ENCODE data around the gene LRRC46.

Gene LRRC46

DNA sequence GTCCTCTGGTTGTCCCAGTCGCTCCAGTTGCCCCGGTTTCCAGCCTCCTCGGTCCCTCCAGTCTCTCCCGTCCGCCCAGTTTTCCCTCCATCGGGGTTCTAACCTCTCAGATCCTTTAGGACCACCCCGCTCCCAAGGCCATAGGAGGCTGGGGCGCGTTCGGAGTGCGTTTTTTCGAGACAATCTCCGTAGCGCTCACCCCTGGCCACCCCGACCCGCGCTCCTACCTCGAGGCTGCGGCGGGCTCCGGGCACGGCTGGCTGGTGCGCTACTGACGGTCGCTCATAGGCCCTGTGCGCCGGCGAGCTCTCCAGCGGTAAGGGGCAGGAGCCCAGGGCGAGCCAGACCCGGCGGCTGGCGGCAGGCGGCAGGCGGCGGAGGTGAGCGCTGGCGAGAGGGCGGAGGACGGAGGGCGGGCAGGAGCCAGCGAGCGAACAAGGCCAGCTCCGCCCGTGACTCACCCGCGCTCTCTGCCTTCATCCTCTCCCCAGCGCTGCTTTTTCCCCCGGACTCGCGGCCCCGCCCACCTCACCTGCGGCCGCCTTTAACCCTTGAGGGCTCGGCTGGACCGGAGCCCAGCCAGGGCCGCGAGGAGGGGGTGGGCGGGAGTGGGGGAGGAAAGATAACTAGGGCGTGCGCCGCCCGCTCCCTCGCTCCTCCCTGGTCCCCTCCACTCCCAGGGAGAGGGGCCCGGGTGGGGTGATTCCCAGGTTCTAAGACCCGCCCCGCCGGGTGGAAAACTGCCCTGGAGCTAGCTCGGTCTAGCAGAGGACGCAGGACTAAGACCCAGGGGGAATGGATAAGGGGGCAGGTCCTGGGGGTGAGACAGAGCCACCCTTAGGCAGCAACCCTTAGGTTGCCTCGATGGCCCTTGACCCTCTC is 19.5 kb downstream of the LRRC46 start, which contains the start of gene SP6:
Gene SP6 (minus strand): TSS at position 472 of the 882 bp plus-strand sequence. CDS start 2,734 bp downstream, outside the sequence.
- in situ Hi-C loops (cut with HindIII; ENCODE audit: low sequenced_read_pairs) = no loop called here

DNA sequence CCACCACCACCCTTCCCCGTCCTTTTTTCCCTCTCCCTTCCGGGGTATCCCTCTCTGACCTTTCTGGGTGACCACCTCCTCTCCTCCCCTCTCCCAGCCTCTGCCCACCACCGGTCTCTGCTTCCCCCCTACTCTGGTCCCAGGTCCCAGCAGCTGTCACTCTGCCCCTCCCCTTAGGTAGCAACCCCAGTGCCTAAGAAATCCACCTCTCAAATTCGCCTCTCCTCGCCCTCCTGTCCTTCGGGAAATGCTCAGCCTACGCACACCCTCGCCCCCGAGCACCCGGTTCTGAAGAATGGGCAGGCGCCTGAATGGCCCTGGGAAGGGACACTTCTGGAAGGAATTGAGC is 20.3 kb downstream of the LRRC46 start:
- in situ Hi-C loops (cut with HindIII; ENCODE audit: low sequenced_read_pairs) = no loop called here

DNA sequence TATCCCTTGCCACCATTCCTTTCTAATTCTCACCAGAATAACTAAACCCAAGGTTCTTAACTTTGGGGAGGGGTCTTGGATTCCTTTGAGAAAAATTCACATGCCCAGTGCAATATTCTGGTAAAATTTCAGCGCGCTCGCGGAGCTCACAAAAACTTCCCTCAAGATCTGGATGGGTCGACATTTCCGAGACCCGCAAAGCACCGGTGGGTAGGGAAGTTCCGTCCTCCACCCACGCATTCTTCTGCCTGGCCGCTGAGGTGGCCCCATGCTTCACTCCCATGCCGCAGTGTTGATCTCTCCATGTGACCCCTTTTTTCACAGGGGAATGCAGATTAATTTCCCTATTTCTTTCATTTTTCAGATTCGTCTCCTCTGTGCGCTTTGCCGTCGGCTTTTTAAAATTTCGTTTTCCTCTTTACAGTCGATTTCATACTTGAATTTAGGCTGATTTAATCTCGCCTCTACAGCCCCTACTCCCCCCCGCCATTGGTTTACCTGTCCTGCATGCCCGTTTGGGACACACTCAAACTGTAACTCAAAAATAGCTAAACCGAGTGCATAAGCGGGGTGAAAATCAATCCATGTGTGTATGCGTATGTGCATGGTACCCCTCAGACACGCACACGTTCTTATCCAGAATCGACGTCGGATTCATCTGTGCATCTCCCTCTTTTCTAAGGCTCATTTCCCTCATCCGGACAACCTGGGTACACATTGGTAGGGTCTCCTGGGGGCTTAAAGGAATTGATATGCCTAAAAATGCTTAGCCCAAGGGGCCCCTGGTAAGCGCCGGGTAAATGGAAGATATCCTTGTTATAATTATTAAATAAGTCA is 20.9 kb downstream of the LRRC46 start:
- in situ Hi-C loops (cut with HindIII; ENCODE audit: low sequenced_read_pairs) = no loop called here

DNA sequence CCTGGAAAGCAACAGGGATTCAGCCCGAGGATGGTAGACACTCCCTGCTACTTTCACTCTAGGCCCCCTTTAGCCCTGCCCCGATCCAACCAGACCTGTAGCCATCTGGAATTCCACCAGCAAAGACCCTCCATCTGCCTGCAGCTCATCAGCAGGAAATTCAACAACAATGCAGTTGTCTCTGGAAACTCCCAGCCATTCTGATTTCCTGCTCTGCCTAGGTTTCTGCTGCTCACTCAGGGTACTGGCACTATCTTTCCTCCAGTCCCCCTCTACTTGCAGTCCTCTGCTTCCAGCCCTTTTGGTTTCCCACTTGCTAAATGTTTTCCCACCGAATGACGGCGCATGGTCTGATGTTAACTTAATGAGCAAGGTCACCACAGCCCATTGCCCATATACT is 22.1 kb downstream of the LRRC46 start:
- in situ Hi-C loops (cut with HindIII; ENCODE audit: low sequenced_read_pairs) = no loop called here

DNA sequence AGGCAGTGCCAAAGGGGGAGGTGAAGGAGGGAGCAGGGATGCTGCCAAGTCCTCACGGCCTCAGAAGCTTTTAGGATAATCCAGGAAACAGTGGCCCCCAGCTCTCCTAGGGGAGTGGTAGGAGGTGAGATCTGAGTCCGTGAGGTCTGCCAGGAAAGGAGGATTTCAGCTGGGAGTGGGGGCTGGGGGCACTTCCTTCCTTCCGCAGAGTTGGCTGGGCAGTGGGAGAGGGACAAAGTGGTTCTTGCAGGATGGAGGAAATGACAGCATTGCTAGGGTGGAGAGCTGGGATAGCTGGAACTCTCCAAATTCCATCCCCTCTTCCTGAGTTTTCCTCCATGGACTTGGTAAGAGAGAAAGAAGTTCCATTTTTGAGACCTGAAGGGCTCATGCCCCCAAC is 24.3 kb downstream of the LRRC46 start:
- in situ Hi-C loops (cut with HindIII; ENCODE audit: low sequenced_read_pairs) = loop anchor here (5.0 kb wide), 1 partner anchor 37 kb away; no protein-coding TSS in a partner anchor

DNA sequence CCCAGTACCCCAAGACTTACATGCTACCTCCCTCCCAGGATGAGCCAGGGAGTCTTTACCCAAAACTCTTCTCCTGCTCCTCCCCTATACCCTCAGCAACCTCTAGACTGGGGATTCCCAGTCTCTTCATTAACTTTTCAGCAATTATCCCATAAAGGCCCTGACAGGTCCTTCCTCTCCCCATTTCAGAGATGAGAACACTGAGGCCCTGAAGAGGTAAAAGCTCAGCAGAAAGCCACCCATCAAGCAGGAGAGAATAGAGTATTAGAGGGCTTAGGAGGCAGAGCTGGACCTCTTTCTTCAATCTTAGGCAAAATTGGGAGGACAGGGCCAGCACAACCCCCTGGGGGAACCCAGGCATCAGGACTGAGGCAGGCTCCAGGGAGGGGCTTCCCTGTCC is 25.4 kb downstream of the LRRC46 start:
- in situ Hi-C loops (cut with HindIII; ENCODE audit: low sequenced_read_pairs) = loop anchor here (5.0 kb wide), 1 partner anchor 35 kb away; no protein-coding TSS in a partner anchor

DNA sequence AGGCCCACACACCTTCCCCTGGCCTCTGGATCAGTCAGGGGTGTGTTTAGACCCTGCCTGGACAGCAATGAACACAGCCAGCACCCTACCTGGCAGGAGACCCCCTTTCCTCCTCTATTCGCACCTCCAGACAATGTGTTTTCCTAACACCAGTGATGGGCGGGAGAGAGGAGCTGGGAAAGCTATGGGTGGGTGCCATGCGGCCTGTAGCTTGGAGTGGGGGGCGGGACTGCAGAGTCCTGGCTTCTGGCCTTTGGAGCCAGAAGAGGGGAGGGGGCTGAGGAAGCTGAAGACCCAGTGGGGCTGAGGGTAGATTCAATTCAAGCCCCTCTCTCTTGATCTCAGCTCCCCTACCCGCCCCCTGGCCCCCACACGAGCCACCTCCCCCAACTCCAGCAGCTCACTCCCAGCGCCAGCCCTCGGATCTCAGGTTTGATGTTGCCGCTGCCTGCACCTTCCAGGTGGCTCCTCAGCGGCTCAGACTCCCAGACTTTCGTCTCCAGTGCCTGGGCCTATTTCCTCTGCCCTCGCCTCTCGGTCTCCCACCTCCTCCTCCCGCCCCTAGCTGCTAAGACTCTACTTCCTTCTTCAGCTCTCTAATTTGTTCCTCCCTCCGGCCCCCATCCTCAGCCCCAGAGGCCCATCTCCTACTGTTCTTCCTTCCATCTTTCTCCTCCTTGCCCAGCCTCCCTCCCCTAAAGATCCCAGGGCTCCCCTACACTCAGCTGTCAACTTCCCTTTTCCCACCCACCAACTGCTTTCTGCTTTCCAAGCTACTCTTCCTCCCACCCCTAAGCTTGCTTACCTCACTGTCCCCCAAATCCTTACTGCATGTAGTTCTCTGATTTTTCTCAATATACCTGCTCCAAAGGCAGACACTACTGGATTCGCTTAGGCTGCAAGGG is 26.3 kb downstream of the LRRC46 start:
- in situ Hi-C loops (cut with HindIII; ENCODE audit: low sequenced_read_pairs) = loop anchor here (5.0 kb wide), 1 partner anchor 34 kb away; no protein-coding TSS in a partner anchor

DNA sequence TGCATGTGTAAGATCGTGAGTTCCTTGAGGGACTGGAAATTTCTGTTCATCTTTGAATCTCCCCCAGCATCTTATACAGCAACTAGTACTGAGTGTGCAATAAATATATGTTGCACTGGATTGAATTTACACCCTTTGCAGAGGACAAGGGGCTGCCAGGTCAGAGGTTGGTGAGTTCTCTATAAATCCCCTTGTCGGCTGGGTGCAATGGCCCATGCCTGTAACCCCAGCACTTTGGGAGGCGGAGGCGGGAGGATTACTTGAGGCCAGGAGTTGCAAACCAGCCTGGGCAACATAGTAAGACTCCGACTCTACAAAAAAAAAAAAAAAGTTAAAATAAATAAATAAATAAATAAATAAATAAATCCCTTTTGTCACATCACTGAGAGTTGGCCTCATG is 28.9 kb downstream of the LRRC46 start:
- in situ Hi-C loops (cut with HindIII; ENCODE audit: low sequenced_read_pairs) = loop anchor here (5.0 kb wide), 1 partner anchor 82 kb away; the partner anchor contains the start of gene PNPO

DNA sequence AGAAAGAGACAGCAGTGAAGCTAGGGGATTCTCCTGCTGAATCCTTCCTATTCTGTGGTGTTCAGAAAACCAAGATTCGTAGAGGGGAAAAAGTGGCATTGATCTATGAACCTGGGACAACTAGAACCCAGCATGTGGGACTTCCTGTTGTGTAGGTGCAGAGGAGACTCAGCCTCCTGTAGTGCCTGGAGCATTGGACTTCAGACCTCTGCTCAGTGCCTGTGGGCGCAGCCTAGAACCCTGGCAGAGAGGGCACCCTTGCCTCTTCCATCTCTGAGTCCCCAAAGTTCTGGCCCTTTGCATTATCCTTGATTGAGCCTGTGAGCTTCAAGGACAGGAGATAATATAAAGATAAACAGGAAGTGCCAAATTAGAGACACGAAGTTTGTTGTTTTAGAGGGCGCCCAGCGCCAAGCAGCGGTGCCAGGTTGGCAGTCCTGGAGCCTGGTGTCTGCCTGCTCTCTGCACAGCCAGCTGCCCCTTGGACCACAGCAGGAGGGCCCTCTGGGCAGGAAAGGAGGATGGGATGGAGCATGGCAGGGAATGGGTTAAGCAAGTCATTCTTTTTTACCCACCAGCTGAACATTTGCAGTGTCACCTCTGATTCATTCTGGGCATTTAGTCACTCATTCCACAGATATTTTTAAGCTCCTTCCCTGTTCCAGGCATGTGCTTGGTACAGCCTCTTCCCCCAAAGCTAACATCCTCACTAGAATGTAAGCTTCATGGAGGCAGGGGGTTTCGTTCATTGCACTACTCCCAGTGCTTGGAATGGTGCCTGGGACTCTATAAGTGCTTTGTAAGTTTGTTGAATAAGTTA is 31.4 kb downstream of the LRRC46 start:
- in situ Hi-C loops (cut with HindIII; ENCODE audit: low sequenced_read_pairs) = loop anchor here (5.0 kb wide), 1 partner anchor 79 kb away; the partner anchor contains the start of gene PNPO

DNA sequence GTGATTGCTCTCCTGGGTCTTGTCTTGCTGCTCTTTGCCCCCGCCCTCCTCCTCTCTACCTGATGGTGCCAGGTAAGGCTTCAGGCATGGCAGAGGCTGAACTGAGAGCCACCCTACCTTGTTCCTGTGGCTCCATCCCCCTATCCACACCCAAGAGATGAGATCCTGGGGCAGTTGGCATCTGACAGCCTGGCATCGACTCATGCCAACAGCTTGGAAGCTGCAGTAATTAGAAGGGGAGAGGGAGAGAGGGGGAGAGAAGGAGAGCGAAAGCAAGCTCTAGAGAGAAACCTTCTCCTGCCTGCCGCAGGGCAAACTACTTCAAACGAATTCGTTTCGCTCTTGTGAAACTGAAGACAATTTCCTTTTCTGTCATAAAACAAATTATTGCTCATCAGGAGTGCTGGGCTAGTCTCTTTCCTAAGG is 33.3 kb downstream of the LRRC46 start:
- in situ Hi-C loops (cut with HindIII; ENCODE audit: low sequenced_read_pairs) = loop anchor here (5.0 kb wide), 1 partner anchor 77 kb away; the partner anchor contains the start of gene PNPO

DNA sequence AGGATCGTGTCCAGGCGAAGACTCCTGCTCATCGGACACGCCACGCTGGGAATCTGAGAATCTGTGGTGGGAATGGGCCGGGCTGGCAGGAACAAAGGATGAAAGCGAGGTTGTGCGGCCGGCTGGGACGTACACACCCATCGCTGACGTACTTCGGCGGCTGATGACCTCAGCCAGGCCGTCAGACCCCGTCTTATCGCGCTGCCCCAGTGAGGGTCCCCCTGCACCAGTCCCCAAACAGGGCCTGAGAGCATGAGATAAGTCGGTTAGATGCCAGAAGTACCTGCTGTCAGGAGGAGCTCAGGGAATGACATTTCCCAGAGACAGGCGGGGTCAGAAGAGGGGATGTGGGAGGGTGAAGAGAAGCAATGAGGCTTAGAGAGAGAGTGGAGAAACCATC is 35.5 kb downstream of the LRRC46 start:
- in situ Hi-C loops (cut with HindIII; ENCODE audit: low sequenced_read_pairs) = no loop called here

DNA sequence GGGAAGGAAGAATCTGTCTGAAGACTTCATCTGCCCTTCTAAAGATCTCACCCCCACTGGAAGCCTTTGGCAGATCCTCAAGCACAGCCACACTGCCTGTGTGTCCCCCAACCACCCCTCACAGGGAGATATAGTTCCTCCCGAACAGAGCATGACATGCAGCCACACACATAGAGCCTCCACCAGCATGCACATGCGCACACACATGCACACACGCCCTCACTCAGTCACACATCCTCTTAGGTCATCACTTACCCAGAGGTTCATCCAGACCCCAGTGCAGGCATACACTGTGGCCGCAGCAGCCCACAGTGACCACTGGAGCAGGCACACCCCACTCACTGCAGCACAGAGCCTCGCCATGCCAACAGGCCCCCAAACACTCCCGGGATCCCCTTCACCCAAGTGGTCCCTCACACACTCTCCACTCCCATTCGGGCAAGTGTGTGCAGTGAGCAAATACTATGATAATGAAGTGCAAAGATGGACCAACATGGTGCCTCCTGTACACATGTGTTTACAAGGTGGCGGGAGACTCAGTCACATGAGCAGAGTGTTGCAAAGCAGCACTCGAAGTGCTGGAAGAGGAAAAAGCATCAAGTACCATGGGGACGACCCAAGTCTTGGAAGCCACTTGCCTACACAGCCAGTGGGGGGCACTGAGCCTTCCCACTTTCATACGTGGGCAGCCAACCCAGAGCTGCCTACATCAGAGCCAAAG is 36.5 kb downstream of the LRRC46 start:
- in situ Hi-C loops (cut with HindIII; ENCODE audit: low sequenced_read_pairs) = no loop called here

DNA sequence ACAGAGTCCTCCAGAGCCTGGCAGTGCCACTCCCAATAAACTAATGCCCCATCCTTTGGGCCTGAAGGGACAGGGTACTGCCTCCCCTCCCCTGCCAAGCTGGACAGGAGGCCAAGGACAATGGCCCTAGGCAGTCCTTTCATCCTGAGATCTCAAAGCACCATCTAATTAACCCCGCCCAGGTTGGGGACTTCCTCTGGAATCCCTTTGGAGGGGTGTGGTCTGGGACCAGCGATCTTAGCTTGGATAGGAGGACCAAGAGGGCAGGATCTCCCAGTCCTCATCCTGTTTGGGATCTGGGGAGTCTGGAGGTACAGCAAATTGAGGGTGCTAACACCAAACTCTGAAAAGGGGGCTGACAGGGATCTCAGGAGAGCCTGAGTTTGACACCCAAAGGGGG is 37.6 kb downstream of the LRRC46 start:
- in situ Hi-C loops (cut with HindIII; ENCODE audit: low sequenced_read_pairs) = no loop called here

DNA sequence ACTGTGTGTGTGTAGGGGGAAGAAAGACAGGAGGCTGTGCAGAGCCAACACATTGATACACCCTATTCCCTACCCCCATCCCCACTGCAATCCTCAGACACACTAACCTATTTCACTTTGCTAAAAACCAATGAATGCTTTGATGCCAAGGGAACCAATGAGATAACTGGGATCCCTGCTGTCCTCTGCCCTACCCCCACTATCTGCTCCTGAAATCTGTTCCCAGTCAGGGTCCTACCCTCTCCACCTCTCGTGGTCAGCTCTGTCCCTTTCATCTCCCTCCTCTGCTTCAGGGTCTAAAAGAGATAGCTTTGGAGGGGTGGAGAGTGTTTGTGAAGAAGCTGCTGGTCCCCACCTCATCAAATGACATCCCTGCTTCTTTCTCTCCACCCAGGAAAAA is 38.6 kb downstream of the LRRC46 start:
- in situ Hi-C loops (cut with HindIII; ENCODE audit: low sequenced_read_pairs) = no loop called here

DNA sequence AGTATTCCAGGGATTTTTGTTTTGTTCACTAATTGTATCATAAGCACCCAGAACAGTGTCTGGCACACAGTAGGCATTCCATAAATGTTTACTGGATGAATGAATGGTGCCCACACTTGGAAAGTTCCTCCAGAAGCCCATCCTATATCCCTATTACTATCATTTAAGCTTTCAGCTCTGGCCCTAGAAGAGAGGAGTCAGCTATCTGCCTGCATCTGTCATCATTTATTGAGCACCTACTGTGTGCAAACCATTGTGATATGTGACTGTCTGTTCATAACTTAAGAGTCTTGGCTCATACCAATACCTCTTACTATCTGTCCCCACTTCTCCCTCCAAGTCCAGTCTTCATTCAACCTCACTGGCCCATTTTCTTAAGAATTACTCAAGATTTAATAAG is 39.6 kb downstream of the LRRC46 start:
- in situ Hi-C loops (cut with HindIII; ENCODE audit: low sequenced_read_pairs) = no loop called here

DNA sequence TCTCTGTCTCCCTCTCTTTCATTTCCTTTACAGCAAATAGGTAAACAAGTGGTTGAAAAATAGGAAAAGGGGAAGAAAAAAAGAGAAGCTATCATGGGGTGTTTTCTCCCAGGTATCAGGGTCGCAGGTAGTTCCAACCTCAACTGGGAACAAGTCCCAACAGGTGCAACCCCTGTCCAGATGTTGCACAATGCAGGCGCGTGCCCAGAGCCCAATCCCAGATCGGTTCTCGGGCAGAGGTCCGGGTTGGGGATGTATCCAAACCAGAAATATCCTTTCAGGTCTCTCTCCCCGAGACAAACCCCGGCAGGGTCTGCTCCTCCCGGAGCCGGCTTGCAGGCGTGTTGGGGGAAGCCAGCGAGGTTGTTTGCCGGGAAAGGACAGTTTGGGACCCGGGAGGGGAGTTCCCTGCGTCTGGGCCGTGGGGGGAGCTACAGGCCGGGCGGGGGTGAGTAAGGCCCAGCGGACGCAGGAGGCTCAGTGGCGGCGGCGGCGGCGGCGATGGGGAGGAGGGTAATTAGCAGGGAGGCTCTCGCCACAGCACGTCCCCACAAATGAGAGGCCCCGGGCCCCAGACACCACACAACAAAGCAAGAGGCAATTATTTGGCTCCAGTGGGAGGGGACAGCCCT is 40.7 kb downstream of the LRRC46 start:
- in situ Hi-C loops (cut with HindIII; ENCODE audit: low sequenced_read_pairs) = no loop called here

DNA sequence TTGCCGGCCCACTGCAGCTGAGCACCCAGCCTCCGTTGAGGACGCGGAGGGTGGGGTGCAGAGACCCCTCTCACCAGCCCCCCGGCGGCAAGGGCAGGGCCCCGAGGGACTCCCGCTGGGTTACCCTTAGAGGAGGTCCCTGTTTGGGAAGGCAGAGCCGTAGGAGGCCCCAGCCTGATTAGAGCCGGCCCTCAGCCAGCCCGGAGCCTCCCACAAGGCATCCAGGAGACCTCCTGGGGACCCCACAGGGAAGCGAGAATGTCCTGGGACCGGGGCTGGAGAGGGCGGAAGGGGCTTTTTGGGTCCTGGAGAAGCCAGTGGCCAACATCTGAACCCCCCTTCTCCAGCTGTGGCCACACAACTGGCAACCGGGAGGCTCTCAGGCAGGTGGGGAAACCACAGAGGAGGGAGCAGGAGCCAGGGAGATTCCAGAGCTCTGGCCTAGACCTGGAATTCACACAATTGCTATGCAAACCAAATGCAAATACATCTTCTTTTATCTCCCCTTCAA is 41.2 kb downstream of the LRRC46 start:
- in situ Hi-C loops (cut with HindIII; ENCODE audit: low sequenced_read_pairs) = no loop called here
